Neural progenitor cell (in vitro differentiated cells): ENCODE data around the gene RASL11B. TPM values are rescaled to one million over a fixed set of nuclear protein-coding genes. Genes with fewer than 3 reads are reported as not detected.

Experiments
- DNase-seq: peaks from one replicate; pipeline ENCODE4 v3.0.0-alpha.2; 2016; ENCODE audit warnings: low spot score
- H2AFZ ChIP-seq: fragments of 200-600 bp; sonication (generic); replicated peaks from 2 replicates; pipeline ENCODE4 v1.6.1; 2016; ENCODE audit warnings: antibody characterized with exemption
- H3F3A ChIP-seq: fragments of 200-600 bp; sonication (generic); 2 replicates; pipeline ENCODE4 v1.6.1; 2016; ENCODE audit warnings: antibody characterized with exemption, low read depth
- H3K27ac ChIP-seq: fragments of 200-600 bp; sonication (generic); 2 replicates; pipeline ENCODE4 v1.5.1; 2016; ENCODE audit warnings: mild to moderate bottlenecking
- H3K27me3 ChIP-seq: fragments of 200-600 bp; sonication (generic); 2 replicates; pipeline ENCODE4 v1.6.1; 2016; ENCODE audit warnings: mild to moderate bottlenecking, moderate library complexity
- H3K36me3 ChIP-seq: fragments of 200-600 bp; sonication (generic); 2 replicates; pipeline ENCODE4 v1.5.1; 2016
- H3K4me1 ChIP-seq: fragments of 200-600 bp; sonication (generic); 2 replicates; pipeline ENCODE4 v1.6.1; 2016; ENCODE audit warnings: mixed run types
- H3K4me2 ChIP-seq: fragments of 200-600 bp; sonication (generic); 2 replicates; pipeline ENCODE4 v1.6.1; 2016
- H3K4me3 ChIP-seq: fragments of 200-600 bp; sonication (generic); 2 replicates; pipeline ENCODE4 v1.5.1; 2016
- H3K79me2 ChIP-seq: fragments of 200-600 bp; sonication (generic); 2 replicates; pipeline ENCODE4 v1.6.1; 2016; ENCODE audit warnings: low read depth
- H3K9ac ChIP-seq: fragments of 200-600 bp; sonication (generic); 2 replicates; pipeline ENCODE4 v1.6.1; 2016
- H3K9me3 ChIP-seq: fragments of 200-600 bp; sonication (generic); 2 replicates; pipeline ENCODE4 v1.5.1; 2016; ENCODE audit warnings: low read depth
- H4K20me1 ChIP-seq: fragments of 200-600 bp; sonication (generic); 2 replicates; pipeline ENCODE4 v1.6.1; 2016; ENCODE audit warnings: low read depth
- H3K27ac Mint-ChIP-seq: 3 replicates; pipeline ENCODE4 v1.8.0; 2021; ENCODE audit warnings: mixed read lengths
- H3K27me3 Mint-ChIP-seq: 2 replicates; pipeline ENCODE4 v1.8.0; 2022; ENCODE audit warnings: low read depth, mild to moderate bottlenecking, inconsistent platforms, moderate library complexity, mixed read lengths; ENCODE audit not compliant: insufficient read depth
- H3K36me3 Mint-ChIP-seq: 3 replicates; pipeline ENCODE4 v1.8.0; 2021; ENCODE audit warnings: mixed read lengths
- H3K4me1 Mint-ChIP-seq: 3 replicates; pipeline ENCODE4 v1.8.0; 2021; ENCODE audit warnings: mixed read lengths
- H3K4me3 Mint-ChIP-seq: 3 replicates; pipeline ENCODE4 v1.8.0; 2021; ENCODE audit warnings: mild to moderate bottlenecking, moderate library complexity, mixed read lengths
- H3K9me3 Mint-ChIP-seq: 3 replicates; pipeline ENCODE4 v1.8.0; 2020; ENCODE audit warnings: mixed read lengths
- CTCF ChIP-seq: fragments of 200-600 bp; sonication (generic); IDR thresholded peaks from 2 replicates; pipeline ENCODE4 v1.5.1; 2017; ENCODE audit warnings: antibody characterized with exemption, mild to moderate bottlenecking
- EZH2 ChIP-seq: fragments of 200-600 bp; sonication (generic); IDR thresholded peaks from 2 replicates; pipeline ENCODE4 v1.6.1; 2017; ENCODE audit warnings: antibody characterized with exemption, mild to moderate bottlenecking, moderate library complexity
- EZH2phosphoT487 ChIP-seq: fragments of 200-600 bp; sonication (generic); IDR thresholded peaks from 2 replicates; pipeline ENCODE4 v1.6.1; 2017; ENCODE audit warnings: antibody characterized with exemption
- total RNA-seq: library from RNA; depleted of rRNA; stranded (reverse); fragments of >200 nt; gene quantifications from 2 replicates; pipeline ENCODE4 v1.2.3, GENCODE V29; 2015; ENCODE audit warnings: low replicate concordance

The RASL11B gene
- total RNA-seq, 1 donor from 2014 or later: 10.1 TPM

GRCh38 chr4:52915730-52916300, 53.7 kb downstream of the RASL11B start:
- no peaks in the 10 kb centered on the region for H3F3A ChIP-seq
- H3K4me1 ChIP-seq: peaks cover 5% of the 10 kb centered on the region
- no peak overlapping the region for H3K9ac ChIP-seq
- no peaks in the 10 kb centered on the region for H4K20me1 ChIP-seq
- H3K9me3 ChIP-seq: no peaks in the 10 kb centered on the region
- TF ChIP-seq CTCF: no peak
- TF ChIP-seq EZH2phosphoT487: no peak
- TF ChIP-seq EZH2: no peak
- no peaks in the 10 kb centered on the region for H3K79me2 ChIP-seq
- peak overlapping the region; percentile 47 for H3K27ac Mint-ChIP-seq
- peaks cover 3% of the 10 kb centered on the region for H3K27me3 Mint-ChIP-seq
- H3K4me2 ChIP-seq: no peak overlapping the region
- no peak overlapping the region for H3K27ac ChIP-seq
- H3K27me3 ChIP-seq: no peaks in the 10 kb centered on the region
- no peak overlapping the region for H2AFZ ChIP-seq
- H3K4me1 Mint-ChIP-seq: peaks cover 24% of the 10 kb centered on the region
- DNase-seq: no peak
- no peak overlapping the region for H3K4me3 Mint-ChIP-seq
- H3K4me3 ChIP-seq: no peak overlapping the region
- H3K9me3 Mint-ChIP-seq: no peaks in the 10 kb centered on the region
- H3K36me3 ChIP-seq: no peaks in the 10 kb centered on the region
- H3K36me3 Mint-ChIP-seq: no peaks in the 10 kb centered on the region

Other genes starting within 250 kb of the RASL11B start
- 27.7 and 51.3 TPM in 2 replicates for gene USP46, start 203.0 kb upstream of the RASL11B start, total RNA-seq
- gene ERVMER34-1, start 110.9 kb upstream of the RASL11B start, total RNA-seq: 2.0 and 2.1 TPM in 2 replicates